Mesothelial cell of epicardium (in vitro differentiated cells): ENCODE measurements around the gene RNF39. TPM values are rescaled to one million over a fixed set of nuclear protein-coding genes. Genes with fewer than 3 reads are reported as not detected.

Experiments
- DNase-seq, 2 experiments: peaks; one replicate each; pipeline ENCODE4 v3.0.0; 2021; ENCODE audit warnings: low spot score in 2 of 2; ENCODE audit not compliant: unreplicated experiment in 2 of 2
- H3K27ac Mint-ChIP-seq: 2 replicates; pipeline ENCODE4 v1.8.0; 2021; ENCODE audit warnings: mixed read lengths
- H3K27me3 Mint-ChIP-seq: 2 replicates; pipeline ENCODE4 v1.8.0; 2021; ENCODE audit warnings: low read depth, mixed read lengths
- H3K36me3 Mint-ChIP-seq: 2 replicates; pipeline ENCODE4 v1.8.0; 2021; ENCODE audit warnings: mixed read lengths
- H3K4me1 Mint-ChIP-seq: 2 replicates; pipeline ENCODE4 v1.8.0; 2021; ENCODE audit warnings: mixed read lengths
- H3K4me3 Mint-ChIP-seq: 2 replicates; pipeline ENCODE4 v1.8.0; 2021; ENCODE audit warnings: mild to moderate bottlenecking, moderate library complexity, mixed read lengths
- H3K9me3 Mint-ChIP-seq: 2 replicates; pipeline ENCODE4 v1.8.0; 2021; ENCODE audit warnings: mixed read lengths
- CTCF ChIP-seq: fragments of 200-600 bp; sonication (generic); IDR thresholded peaks from one replicate; pipeline ENCODE4 v1.5.0; 2021; ENCODE audit warnings: antibody characterized with exemption; ENCODE audit not compliant: unreplicated experiment
- total RNA-seq: library from RNA; stranded (reverse); gene quantifications from 3 replicates; pipeline ENCODE4 v1.2.1, GENCODE V29; 2021

The RNF39 gene
- total RNA-seq, 1 donor from 2014 or later: not detected

GRCh38 chr6:30100154-30100553 is 24.6 kb upstream of the RNF39 start:
- no peak for TF ChIP-seq CTCF
- H3K36me3 Mint-ChIP-seq: no peaks in the 10 kb centered on the region
- peaks cover 95% of the 10 kb centered on the region for H3K27me3 Mint-ChIP-seq
- H3K4me1 Mint-ChIP-seq: peaks cover 24% of the 10 kb centered on the region
- DNase-seq: no peak
- H3K9me3 Mint-ChIP-seq: no peaks in the 10 kb centered on the region
- no peak overlapping the region for H3K27ac Mint-ChIP-seq
- H3K4me3 Mint-ChIP-seq: peak overlapping the region; percentile 35

GRCh38 chr6:30097902-30098768 is 22.6 kb upstream of the RNF39 start:
- TF ChIP-seq CTCF: no peak
- Mint-ChIP-seq H3K27ac (no peak overlapping the region), H3K4me1 (peaks cover 18% of the 10 kb centered on the region)

GRCh38 chr6:30096829-30097228 is 21.3 kb upstream of the RNF39 start:
- Mint-ChIP-seq H3K36me3 (no peaks in the 10 kb centered on the region), H3K27me3 (peaks cover 98% of the 10 kb centered on the region), H3K4me1 (peaks cover 11% of the 10 kb centered on the region), H3K4me3 (no peak overlapping the region), H3K27ac (no peak overlapping the region), H3K9me3 (no peaks in the 10 kb centered on the region)
- no peak for DNase-seq
- no peak for TF ChIP-seq CTCF

More at GRCh38 chr6:30097902-30098768, 22.6 kb upstream of the RNF39 start:
- H3K36me3 Mint-ChIP-seq: no peaks in the 10 kb centered on the region
- no peaks in the 10 kb centered on the region for H3K9me3 Mint-ChIP-seq
- peaks cover 95% of the 10 kb centered on the region for H3K27me3 Mint-ChIP-seq
- DNase-seq: no peak
- H3K4me3 Mint-ChIP-seq: no peak overlapping the region

- Mint-ChIP-seq H3K27ac (no peak overlapping the region), H3K4me1 (no peaks in the 10 kb centered on the region), H3K4me3 (no peak overlapping the region), H3K36me3 (no peaks in the 10 kb centered on the region), H3K27me3 (peaks cover 95% of the 10 kb centered on the region), H3K9me3 (no peaks in the 10 kb centered on the region)
- no peak for DNase-seq
- no peak for TF ChIP-seq CTCF
Measured at GRCh38 chr6:30093951-30094661, 18.5 kb upstream of the RNF39 start.

GRCh38 chr6:30092852-30093543 is 17.4 kb upstream of the RNF39 start:
- Mint-ChIP-seq H3K36me3 (no peaks in the 10 kb centered on the region), H3K4me1 (no peaks in the 10 kb centered on the region), H3K27me3 (peaks cover 91% of the 10 kb centered on the region), H3K4me3 (no peak overlapping the region), H3K27ac (no peak overlapping the region), H3K9me3 (no peaks in the 10 kb centered on the region)
- DNase-seq: no peak
- no peak for TF ChIP-seq CTCF
